ENCODE results near the gene MZB1.

The MZB1 gene

GRCh38 chr5:139386050-139386438, 3.7 kb downstream of the MZB1 start:
- Mint-ChIP-seq H3K36me3 (ENCODE audit: low read depth) (no peaks in the 10 kb centered on the region), H3K27ac (no peak overlapping the region), H3K27me3 (ENCODE audit: low read depth, poor library complexity) (peaks cover 4% of the 10 kb centered on the region), H3K4me1 (peaks cover 20% of the 10 kb centered on the region), H3K4me3 (no peak overlapping the region), H3K9me3 (no peaks in the 10 kb centered on the region)
- TF ChIP-seq CTCF (IDR thresholded peaks at IDR 0.05), result no peak
- no peak for DNase-seq

- H3K27me3 Mint-ChIP-seq (ENCODE audit: low read depth, poor library complexity), result no peaks in the 10 kb centered on the region
- peaks cover 19% of the 10 kb centered on the region for H3K4me1 Mint-ChIP-seq
- H3K4me3 Mint-ChIP-seq, result no peak overlapping the region
- no peaks in the 10 kb centered on the region for H3K9me3 Mint-ChIP-seq
- no peak for DNase-seq
- no peaks in the 10 kb centered on the region for H3K36me3 Mint-ChIP-seq (ENCODE audit: low read depth)
- no peak for TF ChIP-seq CTCF (IDR thresholded peaks at IDR 0.05)
- no peak overlapping the region for H3K27ac Mint-ChIP-seq
Observed at GRCh38 chr5:139385061-139386049, 4.4 kb downstream of the MZB1 start.

GRCh38 chr5:139384591-139385051, 5.1 kb downstream of the MZB1 start:
- H3K4me3 Mint-ChIP-seq, result no peak overlapping the region
- H3K9me3 Mint-ChIP-seq, result no peaks in the 10 kb centered on the region
- DNase-seq, result no peak
- no peak for TF ChIP-seq CTCF (IDR thresholded peaks at IDR 0.05)
- no peak overlapping the region for H3K27ac Mint-ChIP-seq
- no peaks in the 10 kb centered on the region for H3K27me3 Mint-ChIP-seq (ENCODE audit: low read depth, poor library complexity)
- H3K4me1 Mint-ChIP-seq, result peaks cover 27% of the 10 kb centered on the region
- H3K36me3 Mint-ChIP-seq (ENCODE audit: low read depth), result no peaks in the 10 kb centered on the region

GRCh38 chr5:139383993-139384590, 5.6 kb downstream of the MZB1 start:
- H3K4me1 Mint-ChIP-seq, result peaks cover 31% of the 10 kb centered on the region
- TF ChIP-seq CTCF (IDR thresholded peaks at IDR 0.05), result no peak
- no peaks in the 10 kb centered on the region for H3K36me3 Mint-ChIP-seq (ENCODE audit: low read depth)
- no peak overlapping the region for H3K27ac Mint-ChIP-seq
- DNase-seq, result no peak
- H3K4me3 Mint-ChIP-seq, result no peak overlapping the region
- no peaks in the 10 kb centered on the region for H3K27me3 Mint-ChIP-seq (ENCODE audit: low read depth, poor library complexity)
- H3K9me3 Mint-ChIP-seq, result no peaks in the 10 kb centered on the region

- no peak within 1 kb of the TSS for H3K27ac Mint-ChIP-seq
- no peak for DNase-seq
- H3K9me3 Mint-ChIP-seq, result no peaks in the 10 kb centered on the region
- no peaks in the 10 kb centered on the region for H3K36me3 Mint-ChIP-seq (ENCODE audit: low read depth)
- H3K27me3 Mint-ChIP-seq (ENCODE audit: low read depth, poor library complexity), result no peaks in the 10 kb centered on the region
- no peak for TF ChIP-seq CTCF (IDR thresholded peaks at IDR 0.05)
- H3K4me3 Mint-ChIP-seq, result no peak within 1 kb of the TSS
- peaks cover 29% of the 10 kb centered on the region for H3K4me1 Mint-ChIP-seq
Observed at GRCh38 chr5:139383275-139383992, 6.3 kb downstream of the MZB1 start, which contains the start of gene SLC23A1. Gene SLC23A1 (minus strand): TSS chr5:139383297. CDS start chr5:139383253, 44 bp downstream.

Data from nephron progenitor cell (in vitro differentiated cells).